K562 (cell line): ENCODE results near the gene AIG1. TPM values are rescaled to one million over a fixed set of nuclear protein-coding genes. Genes with fewer than 3 reads are reported as not detected.

Experiments
- CBFA2T3 ChIP-seq: fragments of 450-650 bp; IDR thresholded peaks from 2 replicates; pipeline ENCODE4 v1.6.1; 2017
- CBX1 ChIP-seq: sonication (generic); IDR thresholded peaks from 2 replicates; pipeline ENCODE4 v1.6.1; 2016; ENCODE audit warnings: antibody characterized with exemption, low read depth, mild to moderate bottlenecking
- CTBP1 ChIP-seq: fragments of 450-650 bp; IDR thresholded peaks from 2 replicates; pipeline ENCODE4 v1.6.1; 2016; ENCODE audit warnings: borderline replicate concordance
- DPF2 ChIP-seq: fragments of 450-650 bp; IDR thresholded peaks from 2 replicates; pipeline ENCODE4 v1.6.1; 2016
- FOXM1 ChIP-seq, 2 experiments: fragments of 450-650 bp in 1 of 2; sonication (generic) in 1 of 2; formaldehyde crosslinking in 1 of 2; IDR thresholded peaks; 2 replicates each; pipeline versions ENCODE4 v1.6.1 to v1.9.0; 2017 to 2022; ENCODE audit warnings: low read depth in 2 of 2, mild to moderate bottlenecking in 2 of 2, missing genetic modification reagents in 1 of 2, moderate library complexity in 1 of 2
- HDAC1 ChIP-seq, 2 experiments: fragments of 450-650 bp; IDR thresholded peaks; 2 replicates each; pipeline ENCODE4 v1.6.1; 2016 to 2017; ENCODE audit warnings: inconsistent platforms in 1 of 2, mild to moderate bottlenecking in 1 of 2, moderate library complexity in 1 of 2
- HDAC3 ChIP-seq: fragments of 450-650 bp; IDR thresholded peaks from 2 replicates; pipeline ENCODE4 v1.6.1; 2018; ENCODE audit warnings: borderline replicate concordance, mild to moderate bottlenecking, moderate library complexity; ENCODE audit not compliant: partially characterized antibody
- HSF4 ChIP-seq: fragments of 250-450 bp; sonication (Bioruptor Pico); IDR thresholded peaks from 2 replicates; pipeline ENCODE4 v2.1.2; 2022; ENCODE audit warnings: mild to moderate bottlenecking, moderate library complexity, borderline replicate concordance
- MEF2D ChIP-seq: conservative IDR thresholded peaks from 2 replicates; pipeline ENCODE4 v1.6.1; 2016; ENCODE audit warnings: low read depth, missing genetic modification characterization, missing compliant biosample characterization
- RBM15 ChIP-seq: fragments of 200-400 bp; formaldehyde crosslinking; IDR thresholded peaks from 2 replicates; pipeline ENCODE4 v1.6.1; 2018; ENCODE audit warnings: mild to moderate bottlenecking, low read length, moderate library complexity; ENCODE audit not compliant: insufficient read depth
- REST ChIP-seq, 2 experiments: fragments of 450-650 bp; formaldehyde crosslinking in 1 of 2; IDR thresholded peaks; 2 replicates each; pipeline versions ENCODE4 v1.4.0 to v1.6.1; 2014 to 2020; ENCODE audit warnings: mild to moderate bottlenecking in 2 of 2, borderline replicate concordance in 1 of 2, low read depth in 1 of 2
- STAT5A ChIP-seq: IDR thresholded peaks from 2 replicates; pipeline ENCODE4 v1.6.1; 2012; ENCODE audit warnings: low read length, inconsistent platforms, borderline replicate concordance
- TAL1 ChIP-seq: fragments of 450-650 bp; IDR thresholded peaks from 2 replicates; pipeline ENCODE4 v1.6.1; 2016; ENCODE audit warnings: mild to moderate bottlenecking
- TCF3 ChIP-seq: sonication (generic); formaldehyde crosslinking; IDR thresholded peaks from 2 replicates; pipeline ENCODE4 v1.4.0; 2020; ENCODE audit warnings: mild to moderate bottlenecking, missing genetic modification reagents
- TEAD1 ChIP-seq, 2 experiments: fragments of 450-650 bp in 1 of 2; sonication (generic) in 1 of 2; formaldehyde crosslinking; IDR thresholded peaks; 2 replicates each; pipeline versions ENCODE4 v1.4.0 to v1.8.0; 2020 to 2022; ENCODE audit warnings: mild to moderate bottlenecking in 2 of 2, missing genetic modification reagents in 1 of 2
- VEZF1 ChIP-seq: fragments of 200-800 bp; sonication (Bioruptor generic); IDR thresholded peaks from 2 replicates; pipeline ENCODE4 v1.6.1; 2017; ENCODE audit warnings: missing genetic modification characterization, missing compliant biosample characterization
- ZBTB17 ChIP-seq: fragments of 450-650 bp; formaldehyde crosslinking; IDR thresholded peaks from 2 replicates; pipeline ENCODE4 v1.4.0; 2020; ENCODE audit warnings: mild to moderate bottlenecking
- ZNF445 ChIP-seq: fragments of 250-450 bp; sonication (Bioruptor Pico); IDR thresholded peaks from 2 replicates; pipeline ENCODE4 v1.4.0; 2020; ENCODE audit warnings: low read depth, mild to moderate bottlenecking, moderate library complexity
- polyA plus RNA-seq, 8 experiments: library from polyadenylated mRNA; depleted of rRNA in 4 of 8; stranded (reverse) in 5 of 8; unstranded in 3 of 8; fragments of >200 nt; fragmentation: Nextera tagmentation in 2 of 8; fragmentation: Illumina TruSeq in 1 of 8; extraction: Ambion mirVana in 2 of 8; extraction: Trizol in 1 of 8; gene quantifications; 2 replicates each; pipeline versions ENCODE4 v1.2.1 to v1.2.3, GENCODE V29; 2011 to 2014; ENCODE audit warnings: inconsistent platforms in 1 of 8, missing spikeins in 1 of 8
- total RNA-seq, 7 experiments: library from RNA; depleted of rRNA in 6 of 7; stranded (reverse); fragments of >200 nt in 6 of 7; fragmentation: Illumina TruSeq in 2 of 7; extraction: Trizol in 2 of 7; gene quantifications; 2 replicates each; pipeline versions ENCODE4 v1.2.1 to v1.2.3, GENCODE V29; 2011 to 2021; ENCODE audit warnings: low replicate concordance in 1 of 7

Gene AIG1
- total and polyA plus RNA-seq, 9 of the 15 experiments (the other 6 are each of a cell fraction or from before 2014, with no cell fraction given), result 74.8 to 333 (median 127) TPM

GRCh38 chr6:143064951-143065683 lies 4.4 kb downstream of the AIG1 start (continued):
- TF ChIP-seq REST (IDR thresholded peaks at IDR 0.05; ENCODE audit: borderline replicate concordance) (no peak), REST (CRISPR knock-in tag; IDR thresholded peaks at IDR 0.05; ENCODE audit: low read depth) (0 out of 2 replicates have a peak, but pooled peaks have one; percentile 29), FOXM1 (IDR thresholded peaks at IDR 0.05; ENCODE audit: low read depth) (peak; percentile 60; the same call in 1 of the 2 replicates), FOXM1 (CRISPR knock-in tag; IDR thresholded peaks at IDR 0.05; ENCODE audit: low read depth) (no peak), ZBTB17 (CRISPR knock-in tag) (peak; percentile 72; the same call in 1 of the 2 replicates), HDAC1 (IDR thresholded peaks at IDR 0.05) (peak; percentile 74 to 88; a peak in 3 of 4 replicates), HSF4 (CRISPR knock-in tag) (peak; percentile 91; the same call in 1 of the 2 replicates), TCF3 (CRISPR knock-in tag) (peak; percentile 74), CBX1 (peak; percentile 90; the same call in 1 of the 2 replicates), ZNF445 (CRISPR knock-in tag) (peak; percentile 86; the same call in 1 of the 2 replicates), VEZF1 (CRISPR knock-in tag) (peak; percentile 63), TEAD1 (CRISPR knock-in tag; IDR thresholded peaks at IDR 0.05) (peak; percentile 92 to 95), CBFA2T3 (peak; percentile 76), CTBP1 (peak; percentile 79), MEF2D (peak; percentile 84), DPF2 (peak; percentile 79), STAT5A (peak; percentile 29; the same call in 1 of the 2 replicates), TAL1 (peak; percentile 44; the same call in 1 of the 2 replicates), HDAC3 (peak; percentile 63), RBM15 (no peak)
